HG02938 (cell line): ENCODE results near the gene TTYH1.

Source experiments
- ATAC-seq: cut with Tn5 transposase; IDR thresholded peaks from one replicate; pipeline ENCODE4 v1.9.1; 2021; ENCODE audit warnings: mild to moderate bottlenecking, moderate library complexity; ENCODE audit not compliant: unreplicated experiment

Gene TTYH1

GRCh38 chr19:54391589-54392061 is 23.6 kb upstream of the TTYH1 start:
- ATAC-seq = no peak

GRCh38 chr19:54392105-54392504 is 23.2 kb upstream of the TTYH1 start:
- no peak for ATAC-seq

- no peak for ATAC-seq
Observed at GRCh38 chr19:54393381-54393780, 21.9 kb upstream of the TTYH1 start.

GRCh38 chr19:54395685-54396084 is 19.6 kb upstream of the TTYH1 start:
- no peak for ATAC-seq

GRCh38 chr19:54399189-54399588 is 16.1 kb upstream of the TTYH1 start:
- ATAC-seq = no peak

- ATAC-seq = no peak
Observed at GRCh38 chr19:54400913-54401312, 14.4 kb upstream of the TTYH1 start.

GRCh38 chr19:54403054-54403453 is 12.2 kb upstream of the TTYH1 start:
- ATAC-seq = no peak

- no peak for ATAC-seq
Observed at GRCh38 chr19:54405628-54406027, 9.6 kb upstream of the TTYH1 start.

- no peak for ATAC-seq
Observed at GRCh38 chr19:54407780-54408179, 7.5 kb upstream of the TTYH1 start.

GRCh38 chr19:54408456-54409026 is 6.7 kb upstream of the TTYH1 start:
- no peak for ATAC-seq

- ATAC-seq = no peak
Observed at GRCh38 chr19:54411033-54411432, 4.2 kb upstream of the TTYH1 start.

GRCh38 chr19:54412877-54413276 is 2.4 kb upstream of the TTYH1 start:
- ATAC-seq = no peak

- ATAC-seq = no peak
Observed at GRCh38 chr19:54414156-54414555, 1.1 kb upstream of the TTYH1 start.

GRCh38 chr19:54415901-54416673 is 823 bp downstream of the TTYH1 start:
- no peak for ATAC-seq

- ATAC-seq = no peak
Observed at GRCh38 chr19:54416695-54417491, 1.6 kb downstream of the TTYH1 start.

GRCh38 chr19:54418030-54418929 is 3.0 kb downstream of the TTYH1 start:
- ATAC-seq = no peak

GRCh38 chr19:54418930-54419800 is 3.9 kb downstream of the TTYH1 start:
- no peak for ATAC-seq

GRCh38 chr19:54420068-54420382 is 4.8 kb downstream of the TTYH1 start:
- ATAC-seq = no peak

- ATAC-seq = no peak
Observed at GRCh38 chr19:54420383-54421168, 5.3 kb downstream of the TTYH1 start.
